GM21737 (cell line): ENCODE results near the gene SLX9.

Experiments
- ATAC-seq: cut with Tn5 transposase; IDR thresholded peaks from one replicate; pipeline ENCODE4 v1.9.1; 2021; ENCODE audit warnings: mild to moderate bottlenecking, moderate library complexity; ENCODE audit not compliant: unreplicated experiment

The SLX9 gene

GRCh38 chr21:44913425-44914175 is 26.2 kb upstream of the SLX9 start:
- no peak for ATAC-seq

GRCh38 chr21:44914176-44914874 is 25.5 kb upstream of the SLX9 start:
- ATAC-seq = no peak

- no peak for ATAC-seq
These were observed 22.9 kb upstream of the SLX9 start for GRCh38 chr21:44916965-44917364.

GRCh38 chr21:44917446-44918106 is 22.3 kb upstream of the SLX9 start:
- no peak for ATAC-seq

GRCh38 chr21:44918107-44918470 is 21.7 kb upstream of the SLX9 start:
- no peak for ATAC-seq

- no peak for ATAC-seq
These were observed 21.2 kb upstream of the SLX9 start for GRCh38 chr21:44918581-44919033.

GRCh38 chr21:44919111-44919912 is 20.5 kb upstream of the SLX9 start:
- no peak for ATAC-seq

- ATAC-seq = peak; percentile 18
These were observed 19.7 kb upstream of the SLX9 start for GRCh38 chr21:44919913-44920693.

- peak; percentile 64 for ATAC-seq
These were observed 18.9 kb upstream of the SLX9 start, which contains the start of gene ITGB2 for GRCh38 chr21:44920694-44921604. ITGB2 (minus strand) TSS chr21:44920899; CDS start chr21:44910782, 10,117 bp downstream.

- no peak for ATAC-seq
These were observed 17.9 kb upstream of the SLX9 start for GRCh38 chr21:44921928-44922327.

GRCh38 chr21:44923480-44924084 is 16.2 kb upstream of the SLX9 start:
- ATAC-seq = no peak

GRCh38 chr21:44924606-44925377 is 15.0 kb upstream of the SLX9 start:
- no peak for ATAC-seq

GRCh38 chr21:44925378-44925755 is 14.5 kb upstream of the SLX9 start:
- no peak for ATAC-seq

- ATAC-seq = no peak
These were observed 13.3 kb upstream of the SLX9 start for GRCh38 chr21:44926331-44927101.

GRCh38 chr21:44927259-44927586 is 12.6 kb upstream of the SLX9 start:
- peak; percentile 16 for ATAC-seq

- peak; percentile 32 for ATAC-seq
These were observed 12.0 kb upstream of the SLX9 start for GRCh38 chr21:44927587-44928461.
